ENCODE results near the gene ATP5PF. TPM values are rescaled to one million over a fixed set of nuclear protein-coding genes. Genes with fewer than 3 reads are reported as not detected.

The ATP5PF gene
- polyA plus RNA-seq, 3 donors = 124 to 360 (median 340) TPM

DNA sequence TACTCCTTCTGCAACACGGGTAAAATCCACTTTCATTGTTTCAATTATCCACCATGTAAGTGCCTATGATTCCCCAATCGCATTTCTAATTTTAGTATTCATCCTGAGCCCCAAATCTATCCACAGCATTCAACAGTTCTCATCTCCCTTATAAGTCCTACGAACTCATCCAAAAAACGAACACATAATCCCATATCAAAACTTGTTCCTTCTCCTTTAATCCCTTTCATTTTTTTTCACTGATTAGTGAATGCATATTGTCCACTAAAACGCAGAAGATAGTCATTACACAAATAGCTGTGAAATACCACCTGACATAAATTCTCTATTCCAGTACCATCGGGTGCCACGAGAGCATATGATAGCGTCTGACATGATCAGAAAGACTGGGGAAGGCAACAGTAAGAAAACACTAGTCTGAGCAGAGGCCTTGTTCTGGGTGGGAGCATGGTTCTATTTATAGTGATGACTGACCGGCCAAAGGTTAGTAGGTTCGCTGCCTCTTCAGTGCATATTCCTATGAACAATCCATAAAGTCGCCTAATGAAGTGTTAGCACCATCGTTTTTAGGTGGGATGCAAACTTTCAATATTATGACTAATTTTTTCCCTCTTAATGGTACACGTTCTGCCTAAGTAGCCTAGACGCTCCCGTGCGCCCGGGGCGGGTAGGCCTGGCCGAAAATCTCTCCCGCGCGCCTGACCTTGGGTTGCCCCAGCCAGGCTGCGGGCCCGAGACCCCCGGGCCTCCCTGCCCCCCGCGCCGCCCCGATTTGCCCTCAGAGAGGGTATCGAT is 648 bp downstream of the ATP5PF start:
- Histone ChIP-seq H4K20me1 (ENCODE audit: insufficient read depth, low read length) (peaks cover 31% of the 10 kb centered on the region), H3K4me3 (replicated peaks in 1 of 3; ENCODE audit: low read depth in 2 of 3, low read length in 3 of 3) (peak overlapping the region; percentile 65 to 93 (median 77)), H3K36me3 (replicated peaks in 1 of 2; ENCODE audit: control insufficient read depth in 1 of 2, insufficient read depth in 2 of 2, low read length in 2 of 2) (peaks cover 10 to 19% of the 10 kb centered on the region in 2 donors), H3K4me2 (replicated peaks; ENCODE audit: extremely low read depth, low read length, poor library complexity, severe bottlenecking) (peak overlapping the region; percentile 93), H3K27ac (ENCODE audit: low read depth in 1 of 2, low read length in 2 of 2) (peak overlapping the region; percentile 96 to 99), H3K9ac (ENCODE audit: insufficient read depth, low read length, poor library complexity, severe bottlenecking) (peak overlapping the region; percentile 90), H3K27me3 (ENCODE audit: control insufficient read depth in 2 of 2, insufficient read depth in 2 of 2, low read length in 2 of 2) (no peaks in the 10 kb centered on the region), H2AFZ (ENCODE audit: insufficient read depth, low read depth, low read length, poor library complexity, severe bottlenecking) (peak overlapping the region; percentile 96), H3K4me1 (ENCODE audit: control insufficient read depth in 1 of 2, insufficient read depth in 2 of 2, low read length in 2 of 2) (peaks cover 20 to 33% of the 10 kb centered on the region in 2 donors), H3K79me2 (ENCODE audit: insufficient read depth, low read length) (peaks cover 92% of the 10 kb centered on the region), H3K9me3 (replicated peaks in 1 of 2; ENCODE audit: control insufficient read depth in 1 of 2, insufficient read depth in 1 of 2, low read length in 2 of 2) (no peaks in the 10 kb centered on the region)
- 7% methylated on average over 24 of the region's 30 CpGs for WGBS (ENCODE audit: insufficient coverage)
- Mint-ChIP-seq H3K27me3 (ENCODE audit: low read depth in 3 of 3) (no peaks in the 10 kb centered on the region), H3K36me3 (peaks cover 13 to 24% of the 10 kb centered on the region in 2 donors), H3K4me3 (peak overlapping the region; percentile 94 to 100), H3K9me3 (no peaks in the 10 kb centered on the region), H3K4me1 (peaks cover 35% of the 10 kb centered on the region), H3K27ac (peak overlapping the region; percentile 100)
- peak in 1 of 3 donors; percentile 5 for DNase-seq
- intact Hi-C loops (cut with micrococcal nuclease) = loop anchor here in 1 of 2 donors (10.0 kb wide), 1 partner anchor 279 kb away; no protein-coding TSS in a partner anchor
- TF ChIP-seq, protein P1, sequence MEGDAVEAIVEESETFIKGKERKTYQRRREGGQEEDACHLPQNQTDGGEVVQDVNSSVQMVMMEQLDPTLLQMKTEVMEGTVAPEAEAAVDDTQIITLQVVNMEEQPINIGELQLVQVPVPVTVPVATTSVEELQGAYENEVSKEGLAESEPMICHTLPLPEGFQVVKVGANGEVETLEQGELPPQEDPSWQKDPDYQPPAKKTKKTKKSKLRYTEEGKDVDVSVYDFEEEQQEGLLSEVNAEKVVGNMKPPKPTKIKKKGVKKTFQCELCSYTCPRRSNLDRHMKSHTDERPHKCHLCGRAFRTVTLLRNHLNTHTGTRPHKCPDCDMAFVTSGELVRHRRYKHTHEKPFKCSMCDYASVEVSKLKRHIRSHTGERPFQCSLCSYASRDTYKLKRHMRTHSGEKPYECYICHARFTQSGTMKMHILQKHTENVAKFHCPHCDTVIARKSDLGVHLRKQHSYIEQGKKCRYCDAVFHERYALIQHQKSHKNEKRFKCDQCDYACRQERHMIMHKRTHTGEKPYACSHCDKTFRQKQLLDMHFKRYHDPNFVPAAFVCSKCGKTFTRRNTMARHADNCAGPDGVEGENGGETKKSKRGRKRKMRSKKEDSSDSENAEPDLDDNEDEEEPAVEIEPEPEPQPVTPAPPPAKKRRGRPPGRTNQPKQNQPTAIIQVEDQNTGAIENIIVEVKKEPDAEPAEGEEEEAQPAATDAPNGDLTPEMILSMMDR (IDR thresholded peaks at IDR 0.05) = no peak

DNA sequence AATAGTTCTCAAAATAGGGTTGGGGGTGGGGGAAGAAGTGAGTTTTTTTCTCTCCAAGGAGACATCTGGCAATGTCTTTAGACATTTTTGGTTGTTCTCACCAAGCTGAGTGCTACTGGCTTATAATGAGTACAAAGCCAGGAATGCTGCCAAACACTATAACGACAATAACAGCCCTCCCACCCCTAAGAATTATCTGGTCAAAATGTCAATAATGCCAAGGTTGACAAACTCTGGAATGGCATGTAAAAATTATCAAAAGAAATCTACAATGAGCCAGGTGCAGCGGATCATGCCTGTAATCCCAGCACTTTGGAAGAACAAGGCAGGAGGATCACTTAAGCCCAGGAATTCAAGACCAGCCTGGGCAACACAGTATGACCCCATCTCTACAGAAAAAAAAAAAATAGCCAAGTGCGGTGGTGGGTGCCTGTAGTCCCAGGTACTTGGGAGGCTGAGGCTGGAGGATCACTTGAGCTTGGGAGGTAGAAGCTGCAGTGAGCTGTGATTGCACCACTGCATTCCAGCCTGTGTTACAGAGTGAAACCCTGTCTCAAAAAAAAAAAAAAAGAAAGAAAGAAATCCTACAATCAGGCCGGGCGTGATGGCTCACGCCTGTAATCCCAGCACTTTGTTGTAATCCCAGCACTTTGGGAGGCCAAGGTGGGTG is 2.5 kb downstream of the ATP5PF start:
- H3K27ac ChIP-seq (ENCODE audit: low read depth in 1 of 2, low read length in 2 of 2) = no peak overlapping the region
- no peak overlapping the region for H3K4me3 Mint-ChIP-seq
- H3K9me3 ChIP-seq (replicated peaks in 1 of 2; ENCODE audit: control insufficient read depth in 1 of 2, insufficient read depth in 1 of 2, low read length in 2 of 2) = no peaks in the 10 kb centered on the region
- peaks cover 84% of the 10 kb centered on the region for H3K79me2 ChIP-seq (ENCODE audit: insufficient read depth, low read length)
- H3K4me2 ChIP-seq (replicated peaks; ENCODE audit: extremely low read depth, low read length, poor library complexity, severe bottlenecking) = no peak overlapping the region
- peaks cover 28 to 31% of the 10 kb centered on the region in 2 donors for H3K36me3 ChIP-seq (replicated peaks in 1 of 2; ENCODE audit: control insufficient read depth in 1 of 2, insufficient read depth in 2 of 2, low read length in 2 of 2)
- no peaks in the 10 kb centered on the region for H3K27me3 Mint-ChIP-seq (ENCODE audit: low read depth in 3 of 3)
- H3K27ac Mint-ChIP-seq = peak overlapping the region in 4 of 7 donors; percentile 10 to 53 (median 42)
- no CpG with 5 or more reads among the region's 6 CpGs for WGBS (ENCODE audit: insufficient coverage)
- H3K9me3 Mint-ChIP-seq = no peaks in the 10 kb centered on the region
- H3K27me3 ChIP-seq (ENCODE audit: control insufficient read depth in 2 of 2, insufficient read depth in 2 of 2, low read length in 2 of 2) = no peaks in the 10 kb centered on the region
- intact Hi-C loops (cut with micrococcal nuclease) = loop anchor here in 1 of 2 donors (10.0 kb wide), 1 partner anchor 277 kb away; no protein-coding TSS in a partner anchor
- peaks cover 20 to 30% of the 10 kb centered on the region in 2 donors for H3K4me1 ChIP-seq (ENCODE audit: control insufficient read depth in 1 of 2, insufficient read depth in 2 of 2, low read length in 2 of 2)
- no peak overlapping the region for H2AFZ ChIP-seq (ENCODE audit: insufficient read depth, low read depth, low read length, poor library complexity, severe bottlenecking)
- peaks cover 29 to 43% of the 10 kb centered on the region in 2 donors for H3K36me3 Mint-ChIP-seq
- H3K4me1 Mint-ChIP-seq = peaks cover 27% of the 10 kb centered on the region
- TF ChIP-seq, protein P1 (IDR thresholded peaks at IDR 0.05) = no peak
- no peak overlapping the region for H3K4me3 ChIP-seq (replicated peaks in 1 of 3; ENCODE audit: low read depth in 2 of 3, low read length in 3 of 3)
- peaks cover 31% of the 10 kb centered on the region for H4K20me1 ChIP-seq (ENCODE audit: insufficient read depth, low read length)
- no peak for DNase-seq
- no peak overlapping the region for H3K9ac ChIP-seq (ENCODE audit: insufficient read depth, low read length, poor library complexity, severe bottlenecking)

Measured in CD14-positive monocyte (primary cell).